HG02870 (cell line): ENCODE results near the gene CFC1.
"Not testable (repeated sequence)": the region's sequence is repeated elsewhere in the genome, so short reads cannot be mapped to it uniquely, and the experiment has no call there.

Experiments used
- ATAC-seq: cut with Tn5 transposase; IDR thresholded peaks from one replicate; pipeline ENCODE4 v1.9.1; 2021; ENCODE audit warnings: mild to moderate bottlenecking, moderate library complexity; ENCODE audit not compliant: unreplicated experiment

Gene CFC1

GRCh38 chr2:130599393-130599792 is at the start of gene CFC1:
TSS of gene CFC1 (minus strand) at chr2:130599575. CDS start at chr2:130599287, 288 bp downstream.
- not testable (repeated sequence) for ATAC-seq

GRCh38 chr2:130641688-130642087 is 42.3 kb upstream of the CFC1 start:
- ATAC-seq = not testable (repeated sequence)

DNA sequence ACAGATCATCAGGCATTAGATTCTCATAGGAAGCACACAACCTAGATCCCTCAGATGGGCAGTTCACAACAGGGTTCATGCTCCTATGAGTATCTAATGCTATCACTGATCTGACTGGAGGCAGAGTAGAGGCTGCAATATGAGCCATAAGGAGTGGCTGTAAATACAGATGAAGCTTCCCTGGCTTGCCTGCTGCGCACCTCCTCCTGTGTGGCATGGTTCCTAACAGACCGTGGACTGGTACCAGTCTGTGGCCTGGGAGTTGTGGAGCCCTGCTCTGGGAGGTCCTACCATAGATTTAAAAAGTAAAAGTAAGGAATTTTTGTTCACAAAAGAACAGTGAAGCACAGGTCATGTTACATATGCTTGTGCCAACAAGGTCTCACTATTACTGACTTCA is 39.6 kb upstream of the CFC1 start:
- not testable (repeated sequence) for ATAC-seq

DNA sequence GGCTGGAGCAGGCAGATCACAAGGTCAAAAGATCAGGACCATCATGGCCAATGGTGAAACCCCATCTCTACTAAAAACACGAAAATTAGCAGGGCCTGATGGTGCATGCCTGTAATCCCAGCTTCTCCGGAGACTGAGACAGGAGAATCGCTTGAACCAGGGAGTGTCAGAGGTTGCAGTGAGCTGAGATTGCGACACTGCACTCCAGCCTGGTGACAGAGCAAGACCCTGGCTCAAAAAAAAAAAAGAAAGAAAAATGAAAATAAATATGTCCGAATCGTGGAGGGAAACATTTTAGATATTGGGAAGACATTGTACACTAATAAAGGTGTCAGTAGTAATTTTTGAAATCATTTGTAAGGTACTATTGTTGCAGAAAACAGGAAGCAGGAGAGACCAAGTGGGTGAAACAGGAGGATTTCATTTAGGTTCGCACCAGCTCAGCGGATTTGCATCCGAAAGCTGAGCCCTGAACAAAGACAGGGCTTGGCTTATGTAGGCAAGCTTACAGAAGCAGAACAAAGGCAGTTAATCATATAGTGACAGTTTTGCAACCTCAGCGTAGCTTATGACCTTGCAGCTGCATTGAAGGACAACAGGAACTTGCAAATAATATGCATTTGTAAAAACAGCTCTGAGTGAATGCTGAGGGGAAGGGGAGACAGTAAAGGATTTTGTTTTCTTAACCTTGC is 29.6 kb upstream of the CFC1 start:
- not testable (repeated sequence) for ATAC-seq

DNA sequence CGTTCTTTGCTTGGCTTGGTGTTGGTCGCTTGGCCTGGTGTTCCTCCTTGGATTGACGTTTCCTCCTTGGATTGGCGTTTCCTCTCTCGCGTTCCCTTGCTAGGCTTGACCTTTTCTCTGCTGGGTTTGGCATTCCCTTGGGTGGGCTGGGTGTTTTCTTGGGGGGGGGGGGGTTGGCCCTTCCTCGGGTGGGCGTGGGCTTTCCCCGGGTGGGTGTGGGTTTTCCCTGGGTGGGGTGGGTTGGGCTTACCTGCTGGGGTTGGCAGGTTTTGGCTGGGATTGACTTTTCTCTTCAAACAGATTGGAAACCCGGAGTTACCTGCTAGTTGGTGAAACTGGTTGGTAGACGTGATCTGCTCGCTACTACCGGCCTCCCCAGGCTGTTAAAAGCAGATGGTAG is 11.8 kb upstream of the CFC1 start, which contains the start of gene POTEJ:
POTEJ (plus strand) TSS at position 301 of the 400 bp plus-strand sequence; CDS start at position 394, 93 bp downstream.
- ATAC-seq = not testable (repeated sequence)

GRCh38 chr2:130610486-130610885 is 11.1 kb upstream of the CFC1 start:
- not testable (repeated sequence) for ATAC-seq

GRCh38 chr2:130609002-130609920 is 9.9 kb upstream of the CFC1 start:
- not testable (repeated sequence) for ATAC-seq

DNA sequence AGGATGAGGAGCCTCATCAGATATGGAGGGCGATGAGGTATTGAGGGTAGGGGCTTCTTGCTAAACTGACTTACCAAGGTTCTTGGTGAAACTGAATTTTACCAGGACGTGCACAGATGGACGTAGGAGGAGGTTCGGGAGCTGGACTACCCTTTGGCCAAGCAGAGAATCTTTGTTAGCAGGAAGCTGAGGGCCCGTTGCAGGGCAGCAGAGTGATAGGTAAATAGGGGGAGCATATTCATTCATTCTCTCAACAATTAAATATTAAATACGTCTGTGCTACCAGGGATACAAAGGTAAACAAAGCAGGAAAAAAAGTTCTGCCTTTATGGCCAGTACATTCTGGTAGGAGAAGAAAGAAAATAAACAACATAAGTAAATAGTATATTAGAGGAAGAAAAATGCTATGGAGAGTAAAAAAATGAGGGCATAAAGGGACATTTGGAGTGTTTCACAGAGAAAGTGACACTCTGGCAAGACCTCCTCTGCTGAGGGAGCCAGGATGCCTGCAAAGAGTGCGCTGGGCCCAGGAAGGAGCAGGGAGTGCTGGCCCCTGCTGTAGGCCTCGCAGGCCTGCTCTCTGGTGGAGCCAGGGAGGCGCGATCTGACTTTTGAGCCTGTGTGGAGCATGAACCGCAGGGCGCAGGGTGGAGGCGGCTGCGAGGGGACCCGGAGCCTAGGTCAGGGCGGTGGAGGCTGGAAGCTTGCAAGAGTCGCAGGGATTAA is 9.1 kb upstream of the CFC1 start:
- not testable (repeated sequence) for ATAC-seq

GRCh38 chr2:130601648-130602302 is 2.4 kb upstream of the CFC1 start:
- ATAC-seq = not testable (repeated sequence)

DNA sequence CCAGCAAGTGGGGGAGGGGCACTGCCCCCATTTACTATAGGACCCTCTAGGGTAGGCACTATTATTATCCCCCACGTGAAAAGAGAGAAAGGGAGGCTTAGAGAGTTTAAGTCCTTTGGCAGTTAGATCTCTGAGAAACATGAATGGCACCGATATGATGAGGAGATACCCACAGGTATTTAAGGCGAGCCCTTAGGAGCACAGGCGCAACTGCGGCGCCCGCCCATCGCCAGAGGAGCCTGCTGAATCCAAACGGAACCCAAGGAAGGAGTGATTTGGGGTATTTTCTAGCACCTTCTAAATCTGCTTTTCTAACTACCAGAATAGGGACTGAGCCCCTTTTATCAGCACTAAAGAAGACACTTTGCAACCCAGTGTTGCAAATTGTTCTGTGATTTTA is 551 bp upstream of the CFC1 start:
- ATAC-seq = not testable (repeated sequence)

GRCh38 chr2:130598463-130598862 is 912 bp downstream of the CFC1 start:
- ATAC-seq = not testable (repeated sequence)

DNA sequence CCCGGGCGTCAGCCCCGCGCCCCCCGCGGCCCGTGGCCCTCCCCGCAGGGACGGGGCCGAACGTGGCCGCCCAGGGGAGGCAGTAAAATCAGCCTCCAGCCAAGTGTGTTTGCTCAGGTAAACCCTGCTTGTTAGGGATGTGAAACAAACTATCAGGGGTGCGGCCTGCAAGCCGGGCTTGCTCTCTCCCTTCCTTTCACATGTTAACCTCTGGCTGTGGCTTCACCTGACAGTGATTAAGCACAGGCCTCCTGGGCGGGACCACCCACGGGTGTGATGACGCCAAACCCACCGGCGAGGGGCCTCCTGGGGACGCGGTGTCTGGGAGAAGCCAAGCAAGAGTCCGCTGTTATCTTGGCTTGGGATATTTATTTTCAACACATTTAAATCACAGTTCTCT is 1.4 kb downstream of the CFC1 start:
- not testable (repeated sequence) for ATAC-seq

- ATAC-seq = not testable (repeated sequence)
Measured at GRCh38 chr2:130596757-130597156, 2.6 kb downstream of the CFC1 start.

- not testable (repeated sequence) for ATAC-seq
Measured at GRCh38 chr2:130594011-130594410, 5.4 kb downstream of the CFC1 start.

DNA sequence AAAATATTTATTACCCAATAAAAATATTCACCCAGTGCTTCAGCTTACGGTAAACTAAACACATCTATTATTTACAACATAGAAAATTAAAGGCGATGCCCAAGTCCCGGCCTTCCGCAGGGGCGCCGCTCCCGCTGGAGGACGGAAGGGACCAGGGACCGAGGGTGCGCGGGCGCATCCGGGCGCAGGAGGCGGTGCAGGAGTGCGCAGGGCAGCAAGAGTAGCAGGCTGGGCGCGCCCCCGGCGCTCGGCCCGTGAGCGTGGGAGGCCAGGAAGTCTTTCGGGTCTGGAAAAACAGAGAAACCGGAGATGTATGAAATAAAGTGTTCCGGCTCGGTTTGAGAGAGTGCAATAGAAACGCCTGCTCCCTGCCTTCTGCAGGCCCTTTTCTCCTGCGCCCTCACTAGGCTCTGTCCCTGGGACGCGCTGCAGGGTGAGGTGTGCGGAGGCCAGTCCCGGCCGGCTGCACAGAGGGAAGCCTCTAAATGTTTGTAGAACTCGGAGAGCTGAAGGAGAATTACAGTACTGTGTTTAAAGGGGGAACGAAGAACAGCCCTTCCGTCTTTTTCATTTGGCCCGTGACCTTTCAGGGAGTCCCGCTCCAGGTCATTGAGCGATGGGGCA is 6.5 kb downstream of the CFC1 start:
- ATAC-seq = not testable (repeated sequence)

DNA sequence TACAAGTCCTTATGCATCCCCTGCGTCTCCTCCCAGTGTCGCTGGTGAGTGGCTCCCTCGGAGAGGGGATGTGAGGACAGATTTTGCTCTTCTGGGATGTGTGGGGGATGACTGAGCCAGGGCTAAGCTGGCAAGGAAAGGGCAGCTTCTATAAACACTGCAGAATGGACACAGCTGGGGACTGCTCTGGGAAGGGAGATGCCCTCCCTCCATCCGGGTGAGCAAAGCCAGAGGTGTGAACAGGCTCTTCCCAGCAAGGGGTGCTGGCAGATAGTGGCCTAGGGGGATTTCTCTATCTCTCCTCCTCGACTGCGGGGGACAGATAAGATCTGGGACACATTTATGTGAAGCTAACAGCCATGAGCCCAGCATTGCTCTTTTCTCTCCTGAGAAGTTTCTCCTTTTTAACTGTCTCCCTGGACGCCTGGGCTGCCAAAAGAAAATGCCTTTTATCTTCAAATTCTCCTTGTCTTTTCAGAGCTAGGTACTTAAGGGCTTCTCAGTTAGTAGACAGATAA is 8.5 kb downstream of the CFC1 start:
- not testable (repeated sequence) for ATAC-seq

GRCh38 chr2:130590170-130590841 is 9.1 kb downstream of the CFC1 start:
- ATAC-seq = not testable (repeated sequence)

DNA sequence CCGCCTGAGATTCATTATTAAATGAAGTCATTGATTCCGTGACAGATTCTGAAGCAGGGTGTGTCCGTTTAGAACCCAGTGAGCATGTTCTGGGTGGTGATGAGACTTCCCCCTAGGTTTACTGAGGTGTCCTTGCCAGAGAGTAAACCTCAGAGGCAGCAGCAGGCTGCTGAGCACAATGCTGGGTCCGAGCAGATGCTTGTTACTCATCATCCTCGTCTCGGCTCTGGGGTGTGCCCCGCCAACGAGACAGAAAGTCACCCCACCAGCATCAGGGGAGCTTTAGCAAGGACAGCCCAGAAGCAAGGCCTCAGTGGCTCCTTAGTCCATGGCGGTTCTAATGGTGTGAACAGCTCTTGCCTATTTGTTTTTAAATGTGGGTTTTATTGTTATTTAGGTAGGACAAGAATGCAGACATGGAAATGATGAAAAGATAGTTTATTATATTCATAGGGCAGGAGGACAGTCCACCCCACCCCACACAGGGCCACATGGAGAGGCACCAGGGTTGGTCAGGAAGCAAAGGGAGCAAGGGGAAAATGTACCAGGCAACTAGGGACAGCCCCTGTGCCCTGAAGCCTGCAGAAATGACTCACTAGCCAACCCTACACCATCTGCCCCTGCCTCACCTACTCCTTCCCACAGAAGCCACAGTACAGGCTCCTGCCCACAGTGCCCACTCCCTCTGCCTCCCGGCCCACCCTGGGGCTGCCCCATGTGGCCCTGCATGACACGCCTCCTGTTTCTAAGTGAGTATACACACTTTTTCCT is 10.5 kb downstream of the CFC1 start:
- peak; percentile 79 for ATAC-seq
